Measurements from ENCODE around the gene RHBDL3.

RHBDL3 gene

GRCh38 chr17:32266389-32267301, 1.0 kb downstream of the RHBDL3 start:
- no peak for DNase-seq

DNA sequence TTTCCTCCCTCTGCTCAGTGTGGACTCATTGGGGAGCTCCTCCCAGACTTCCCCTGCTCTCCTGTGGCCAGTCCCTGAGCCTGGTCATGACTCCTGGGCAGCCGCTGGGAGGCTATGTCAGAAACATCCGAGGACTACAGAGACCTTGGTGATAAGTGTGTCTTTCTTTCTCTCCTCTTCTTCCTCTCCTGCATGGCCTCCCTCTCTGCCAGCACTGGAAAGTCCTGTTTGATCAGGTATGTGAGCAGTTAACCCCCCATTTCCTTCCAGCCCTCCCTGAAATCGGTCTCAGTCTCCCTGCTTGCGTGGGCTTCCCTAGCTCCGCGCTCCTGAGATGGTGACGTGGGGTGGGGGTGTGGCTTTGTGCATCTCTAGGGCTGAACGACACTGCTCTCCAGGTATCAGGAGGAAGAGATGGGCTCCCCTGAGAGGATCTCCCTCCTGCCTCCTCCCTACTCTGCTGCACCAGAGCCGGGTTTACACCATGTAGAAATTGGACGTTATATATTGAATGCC, 2.1 kb downstream of the RHBDL3 start:
- DNase-seq = no peak

- DNase-seq = no peak
Measured at GRCh38 chr17:32268734-32269288, 3.2 kb downstream of the RHBDL3 start.

GRCh38 chr17:32269377-32269776, 3.7 kb downstream of the RHBDL3 start:
- DNase-seq = no peak

DNA sequence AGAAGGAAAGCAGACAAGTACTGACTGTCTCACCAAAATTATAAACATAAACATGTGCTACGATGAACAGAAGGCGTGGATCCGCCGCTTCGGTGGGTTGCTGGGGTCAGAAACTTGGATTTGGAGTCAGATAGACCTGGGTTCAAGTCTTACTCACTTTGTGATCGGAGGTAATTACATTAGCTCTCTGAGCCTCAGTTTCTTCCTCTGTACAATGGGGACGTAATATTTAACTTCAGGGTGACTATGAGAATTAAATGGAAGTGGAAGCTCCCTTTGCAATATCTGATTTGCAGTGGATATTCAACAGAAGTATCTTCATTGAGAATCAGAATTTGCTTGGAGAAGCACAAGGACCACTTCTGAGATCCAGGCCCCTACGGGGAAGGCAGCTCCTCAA, 6.2 kb downstream of the RHBDL3 start:
- no peak for DNase-seq

DNA sequence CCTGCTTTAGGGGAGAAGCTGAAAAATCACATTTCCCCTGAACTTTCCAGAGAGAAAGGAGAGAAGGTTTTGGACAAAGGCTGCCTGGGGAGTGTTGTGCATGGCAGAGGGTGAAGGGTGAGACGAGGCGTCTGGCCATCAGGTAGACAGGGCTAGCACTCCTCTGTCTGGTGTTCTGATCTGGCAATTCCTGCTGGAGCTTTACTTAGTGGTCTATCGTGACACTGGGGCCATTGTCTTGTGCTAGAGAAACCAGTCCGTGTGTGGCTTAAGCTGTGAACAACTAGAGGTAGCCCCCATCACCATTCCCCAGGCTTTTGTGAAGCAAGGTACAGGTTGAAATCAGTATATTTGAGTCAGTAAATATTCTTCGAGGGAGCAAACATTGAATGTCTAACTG, 8.5 kb downstream of the RHBDL3 start:
- DNase-seq = no peak

- no peak for DNase-seq
Measured at GRCh38 chr17:32274643-32275042, 9.0 kb downstream of the RHBDL3 start.

- no peak for DNase-seq
Measured at GRCh38 chr17:32275060-32276042, 9.7 kb downstream of the RHBDL3 start.

DNA sequence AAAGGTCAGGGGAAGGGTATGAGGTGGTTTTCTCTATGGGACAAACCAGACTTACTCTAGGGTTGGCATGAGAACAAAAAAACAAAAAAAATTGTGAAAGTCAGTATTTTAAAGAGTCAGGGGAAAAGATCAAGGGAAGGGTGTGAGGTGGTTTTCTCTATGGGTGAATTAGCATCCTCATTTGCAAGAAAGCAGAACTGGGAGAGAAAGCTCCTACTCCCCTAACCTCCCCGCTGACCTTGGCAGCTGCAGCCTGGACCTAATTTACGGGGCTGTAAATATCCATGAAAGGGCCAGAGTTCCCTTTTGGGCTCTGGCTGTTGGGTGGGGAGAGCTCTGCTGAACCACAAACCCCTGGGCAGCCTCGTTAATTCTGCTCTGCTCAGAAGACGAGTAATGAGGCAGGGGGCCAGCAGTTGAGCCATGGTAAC, 10.6 kb downstream of the RHBDL3 start:
- no peak for DNase-seq

DNA sequence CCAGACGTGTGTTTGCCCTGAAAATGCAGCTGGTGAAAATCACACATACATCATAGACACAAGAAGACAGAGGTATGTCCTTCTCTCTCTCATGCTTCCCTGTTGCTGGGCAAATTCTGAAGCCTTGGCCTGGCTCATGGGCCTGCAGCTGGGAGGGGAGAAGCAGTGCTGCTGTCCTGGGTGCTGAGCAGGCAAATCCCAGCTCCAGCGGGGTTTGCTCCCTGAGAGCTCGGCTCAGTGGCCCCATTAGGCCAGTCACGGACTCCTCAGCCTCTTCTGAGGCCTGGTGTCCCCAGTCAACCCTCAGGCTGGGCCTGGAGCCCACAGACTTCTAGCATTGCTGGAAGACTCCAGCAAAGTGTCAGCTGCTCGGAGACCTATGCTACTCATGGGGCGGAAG, 11.7 kb downstream of the RHBDL3 start:
- no peak for DNase-seq

DNA sequence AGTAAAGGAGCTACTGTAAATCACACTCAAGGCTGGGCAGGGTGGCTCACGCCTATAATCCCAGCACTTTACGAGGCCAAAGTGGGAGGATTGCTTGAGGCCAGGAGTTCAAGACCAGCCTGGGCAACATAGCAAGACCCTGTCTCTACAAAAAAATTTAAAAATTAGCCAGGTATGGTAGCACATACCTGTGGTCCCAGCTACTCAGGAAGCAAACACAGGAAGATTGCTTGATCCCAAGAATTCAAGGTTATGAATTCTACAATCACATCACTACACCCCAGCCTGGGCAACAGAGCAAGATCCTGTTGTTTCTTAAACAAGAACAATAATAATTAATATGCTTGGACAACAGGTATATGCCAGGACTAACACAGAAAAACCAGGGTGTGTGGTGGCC, 13.2 kb downstream of the RHBDL3 start:
- no peak for DNase-seq

DNA sequence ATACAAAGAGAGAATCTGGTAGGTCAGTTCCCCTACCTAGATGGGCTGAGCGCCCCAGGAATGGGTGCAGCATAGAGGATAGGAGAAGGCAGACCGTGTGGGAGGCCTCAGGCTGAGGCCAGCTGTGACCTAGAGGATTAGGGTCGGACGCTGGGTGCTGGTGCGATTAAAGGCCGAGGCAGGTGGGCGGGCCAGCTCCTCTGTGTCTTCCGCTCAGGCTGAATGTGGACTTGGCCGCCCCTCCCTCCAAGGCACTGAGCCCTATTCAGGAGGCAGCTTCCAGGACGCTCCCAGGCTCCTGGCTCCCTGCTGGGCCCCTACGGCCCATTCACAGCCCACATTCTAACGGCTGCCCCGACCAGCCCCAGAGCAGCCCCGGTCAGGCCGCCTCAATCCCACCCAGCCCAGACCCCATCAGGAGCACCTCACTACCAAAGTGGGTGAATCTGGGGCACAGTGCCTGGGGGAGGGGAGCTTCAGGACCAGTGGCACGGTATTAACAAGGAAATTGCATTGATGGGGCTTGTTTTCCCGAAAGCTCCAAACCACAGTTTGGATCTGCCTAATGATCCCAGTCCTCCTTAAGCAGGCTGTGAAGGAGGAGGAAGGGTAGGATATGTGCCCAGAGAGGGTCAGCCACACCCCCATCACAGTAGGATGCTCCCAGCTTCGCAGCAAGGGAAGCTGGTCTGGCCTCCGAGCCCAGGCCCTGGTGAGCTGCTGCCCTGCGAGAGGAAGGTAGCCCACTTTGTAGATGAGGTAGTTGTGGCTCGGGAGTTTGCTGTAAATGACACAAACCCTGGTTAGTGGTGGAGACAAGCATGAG, 14.5 kb downstream of the RHBDL3 start:
- no peak for DNase-seq

DNA sequence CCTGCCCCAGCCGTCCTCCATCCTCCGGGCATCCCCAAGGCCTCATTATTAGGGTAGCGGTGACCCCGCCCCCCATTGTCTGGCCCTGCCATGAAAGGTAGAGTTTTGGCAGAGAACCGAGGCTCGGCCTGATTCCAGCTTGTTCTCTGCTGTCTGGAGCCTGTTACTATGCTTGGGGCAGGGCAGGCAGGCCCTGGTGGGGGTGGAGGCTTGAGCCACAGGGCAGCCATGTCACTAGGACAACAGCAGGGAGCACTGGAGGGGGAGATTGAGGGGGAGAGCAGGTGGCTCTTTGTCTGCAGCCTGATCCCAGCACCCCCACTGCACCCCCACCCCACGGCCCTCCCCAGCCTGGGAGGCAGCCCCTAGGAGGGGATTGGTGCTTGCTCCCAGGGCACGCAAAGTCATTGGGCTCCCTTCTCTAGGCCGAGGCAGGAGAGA, 15.4 kb downstream of the RHBDL3 start:
- DNase-seq = peak; percentile 95

DNA sequence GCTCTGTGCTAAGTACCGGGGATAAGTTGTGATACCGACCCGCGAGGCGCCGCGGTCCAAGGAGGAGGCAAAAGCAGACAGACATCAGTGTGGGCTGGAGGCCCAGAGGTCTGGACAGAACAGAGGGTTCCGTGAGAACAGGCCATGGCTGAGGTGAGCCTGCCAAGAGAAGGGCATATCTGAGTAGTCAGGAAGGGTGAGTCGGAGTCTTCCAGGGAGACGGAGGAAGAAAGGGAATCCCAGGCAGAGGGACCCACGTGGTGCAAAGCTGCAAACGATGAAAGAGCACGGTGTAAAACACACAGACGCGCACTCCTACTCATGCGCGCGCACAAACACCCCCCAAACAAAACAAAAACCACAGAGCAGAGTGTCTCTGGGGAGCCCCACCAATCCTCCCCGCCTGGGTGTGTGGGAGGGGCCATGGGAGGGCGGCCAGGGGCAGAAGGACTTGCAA, 18.1 kb downstream of the RHBDL3 start:
- DNase-seq = no peak

- no peak for DNase-seq
Measured at GRCh38 chr17:32285306-32285705, 19.7 kb downstream of the RHBDL3 start.

GRCh38 chr17:32285746-32286517, 20.3 kb downstream of the RHBDL3 start:
- no peak for DNase-seq

DNA sequence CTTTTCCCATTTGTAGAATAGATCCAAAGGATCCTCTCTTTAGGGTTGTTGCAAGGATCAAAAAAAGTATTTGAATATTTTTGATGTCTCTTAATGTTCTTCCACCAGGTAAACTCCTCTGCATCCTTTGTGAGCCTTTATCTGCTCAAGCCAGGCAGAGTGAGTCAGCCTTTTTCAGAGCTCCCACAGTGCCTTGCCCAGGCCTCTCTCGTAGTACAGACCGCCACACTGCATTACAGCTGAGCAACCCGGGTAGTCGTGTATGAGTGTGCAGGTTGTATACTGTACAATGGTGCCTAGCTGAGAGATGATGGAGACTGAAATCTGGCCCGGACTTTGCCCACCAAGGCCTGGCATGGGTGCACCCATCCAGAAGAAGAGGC, 20.9 kb downstream of the RHBDL3 start:
- DNase-seq = no peak

- no peak for DNase-seq
Measured at GRCh38 chr17:32287804-32288511, 22.3 kb downstream of the RHBDL3 start.

DNA sequence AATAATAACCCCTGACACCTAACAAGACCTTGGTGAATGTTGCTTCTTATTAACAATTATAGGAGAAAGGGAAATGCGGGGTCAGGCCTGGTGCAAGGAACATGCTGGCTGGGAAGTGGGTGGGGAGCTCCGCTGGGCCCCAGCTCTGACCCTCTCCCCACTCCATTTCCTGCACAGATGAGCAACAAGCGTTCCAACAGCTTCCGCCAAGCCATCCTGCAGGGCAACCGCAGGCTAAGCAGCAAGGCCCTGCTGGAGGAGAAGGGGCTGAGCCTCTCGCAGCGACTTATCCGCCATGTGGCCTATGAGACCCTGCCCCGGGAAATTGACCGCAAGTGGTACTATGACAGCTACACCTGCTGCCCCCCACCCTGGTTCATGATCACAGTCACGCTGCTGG, 23.0 kb downstream of the RHBDL3 start:
- DNase-seq = no peak

DNA sequence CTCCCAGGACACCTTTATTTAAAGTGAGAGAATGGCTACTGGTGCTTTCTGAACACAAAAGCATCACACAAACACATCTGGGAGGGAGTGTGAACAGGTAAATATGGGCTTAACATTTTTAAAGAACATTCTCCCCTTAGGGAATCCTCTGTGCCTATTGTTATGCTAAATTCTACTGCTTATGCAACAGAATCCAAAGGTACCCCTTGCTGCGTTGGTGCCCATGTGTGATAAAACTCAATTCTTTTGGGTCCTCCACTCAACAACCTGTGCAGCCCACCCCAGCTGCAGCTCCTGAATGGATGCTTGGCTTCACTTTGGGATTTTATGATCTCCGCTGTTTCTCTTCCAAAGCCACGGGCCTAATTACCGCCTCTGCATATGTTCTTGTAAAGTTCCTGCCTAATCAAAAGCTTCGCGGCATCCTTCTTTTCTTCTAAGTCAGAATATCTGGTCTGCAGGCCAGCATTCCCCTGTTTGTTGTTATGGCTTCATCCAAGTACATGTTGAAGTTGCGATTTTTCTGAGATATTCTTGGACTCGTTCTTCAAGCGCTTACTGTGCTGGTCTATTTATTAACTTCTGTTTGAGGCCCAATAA, 23.9 kb downstream of the RHBDL3 start:
- no peak for DNase-seq

Measured in NCI-H1105 treated with DMSO at 0.1 percent for 48 hours (cell line).